NAMALWA (cell line): ENCODE data around the gene CFAP47.
A peak's percentile ranks its signal among the peaks of the same experiment; 100 is the strongest.
"Not testable (repeated sequence)": the region's sequence is repeated elsewhere in the genome, so short reads cannot be mapped to it uniquely, and the experiment has no call there.

Experiments
- DNase-seq: peaks from one replicate; pipeline ENCODE4 v3.0.0-alpha.2; 2015; ENCODE audit warnings: low spot score

The CFAP47 gene

GRCh38 chrX:36218801-36219200 lies 299.3 kb downstream of the CFAP47 start:
- DNase-seq = no peak

GRCh38 chrX:36234840-36235528 lies 315.4 kb downstream of the CFAP47 start:
- not testable (repeated sequence) for DNase-seq

- DNase-seq = no peak
Observed at GRCh38 chrX:36241397-36241796, 321.9 kb downstream of the CFAP47 start.

GRCh38 chrX:36266155-36266554 lies 346.6 kb downstream of the CFAP47 start:
- no peak for DNase-seq

GRCh38 chrX:36310136-36310535 lies 390.6 kb downstream of the CFAP47 start:
- DNase-seq = no peak

GRCh38 chrX:36314303-36314702 lies 394.8 kb downstream of the CFAP47 start:
- peak; percentile 17 for DNase-seq

- DNase-seq = no peak
Observed at GRCh38 chrX:36334572-36334971, 415.0 kb downstream of the CFAP47 start.

- DNase-seq = no peak
Observed at GRCh38 chrX:36336751-36337150, 417.2 kb downstream of the CFAP47 start.

GRCh38 chrX:36344301-36344700 lies 424.8 kb downstream of the CFAP47 start:
- DNase-seq = no peak

- no peak for DNase-seq
Observed at GRCh38 chrX:36348509-36348908, 429.0 kb downstream of the CFAP47 start.

GRCh38 chrX:36357855-36358254 lies 438.3 kb downstream of the CFAP47 start:
- DNase-seq = no peak

GRCh38 chrX:36364262-36364661 lies 444.7 kb downstream of the CFAP47 start:
- DNase-seq = no peak

- DNase-seq = no peak
Observed at GRCh38 chrX:36383495-36383894, 464.0 kb downstream of the CFAP47 start.

- DNase-seq = no peak
Observed at GRCh38 chrX:36388901-36389300, 469.4 kb downstream of the CFAP47 start.

- no peak for DNase-seq
Observed at GRCh38 chrX:36401774-36402173, 482.2 kb downstream of the CFAP47 start.

- DNase-seq = no peak
Observed at GRCh38 chrX:36407836-36408235, 488.3 kb downstream of the CFAP47 start.

- DNase-seq = no peak
Observed at GRCh38 chrX:36414056-36414455, 494.5 kb downstream of the CFAP47 start.

GRCh38 chrX:36422368-36422767 lies 502.8 kb downstream of the CFAP47 start:
- no peak for DNase-seq

GRCh38 chrX:36431819-36432218 lies 512.3 kb downstream of the CFAP47 start:
- DNase-seq = no peak

- DNase-seq = no peak
Observed at GRCh38 chrX:36434522-36434921, 515.0 kb downstream of the CFAP47 start.
